Vagina (tissue), 2 donors: ENCODE results near the gene GATA6. TPM values are rescaled to one million over a fixed set of nuclear protein-coding genes. Genes with fewer than 3 reads are reported as not detected.

Source experiments
- DNase-seq, 2 donors: peaks; one replicate each; pipeline ENCODE4 v3.0.0-alpha.2; 2017; ENCODE audit errors: extremely low spot score in 2 of 2
- H3K27ac ChIP-seq: fragments of 200-600 bp; sonication (generic); one replicate; pipeline ENCODE4 v1.5.1; 2019
- H3K27me3 ChIP-seq: fragments of 200-600 bp; sonication (generic); one replicate; pipeline ENCODE4 v1.5.1; 2019
- H3K36me3 ChIP-seq, 2 donors: fragments of 200-600 bp; sonication (generic); one replicate each; pipeline ENCODE4 v1.5.1; 2017 to 2019
- H3K4me1 ChIP-seq: fragments of 200-600 bp; sonication (generic); one replicate; pipeline ENCODE4 v1.5.1; 2019
- H3K4me3 ChIP-seq, 2 donors: fragments of 200-600 bp; sonication (generic); 1 replicate in 1 of 2; 2 replicates in 1 of 2; pipeline ENCODE4 v1.5.1; 2016 to 2019
- H3K9me3 ChIP-seq: fragments of 200-600 bp; sonication (generic); one replicate; pipeline ENCODE4 v1.5.1; 2019
- POLR2A ChIP-seq, 2 donors: fragments of 450-650 bp; IDR thresholded peaks; one replicate each; pipeline ENCODE4 v1.6.1; 2017; ENCODE audit warnings: antibody characterized with exemption in 2 of 2, mild to moderate bottlenecking in 2 of 2, moderate library complexity in 2 of 2
- POLR2AphosphoS5 ChIP-seq, 2 donors: sonication (generic); formaldehyde crosslinking; IDR thresholded peaks; one replicate each; pipeline ENCODE4 v1.9.0; 2017; ENCODE audit warnings: antibody characterized with exemption in 2 of 2, mild to moderate bottlenecking in 2 of 2, low read depth in 1 of 2; ENCODE audit not compliant: insufficient read depth in 1 of 2
- intact Hi-C: fragments of 100-400 bp; cut with DNase I; formaldehyde crosslinking; loops from one replicate; pipeline ENCODE4 v1.15.1; 2023
- small RNA-seq: library from RNA; depleted of rRNA; stranded (forward); fragments of <200 nt; gene quantifications from one replicate; pipeline ENCODE3, GENCODE V24; 2016
- total RNA-seq: library from RNA; depleted of rRNA; stranded (reverse); fragments of >200 nt; gene quantifications from one replicate; pipeline ENCODE4 v1.2.3, GENCODE V29; 2016
- TF ChIP-seq, protein P1 (sequence below), 3 experiments: fragments of 450-650 bp in 2 of 3; fragments of 200-600 bp in 1 of 3; sonication (generic) in 1 of 3; IDR thresholded peaks; one replicate each; pipeline ENCODE4 v1.5.1; 2017 to 2019; ENCODE audit warnings: antibody characterized with exemption in 3 of 3, mild to moderate bottlenecking in 2 of 3, moderate library complexity in 2 of 3

GATA6 gene
- total RNA-seq, 1 donor from 2014 or later, result 9.8 TPM

DNA sequence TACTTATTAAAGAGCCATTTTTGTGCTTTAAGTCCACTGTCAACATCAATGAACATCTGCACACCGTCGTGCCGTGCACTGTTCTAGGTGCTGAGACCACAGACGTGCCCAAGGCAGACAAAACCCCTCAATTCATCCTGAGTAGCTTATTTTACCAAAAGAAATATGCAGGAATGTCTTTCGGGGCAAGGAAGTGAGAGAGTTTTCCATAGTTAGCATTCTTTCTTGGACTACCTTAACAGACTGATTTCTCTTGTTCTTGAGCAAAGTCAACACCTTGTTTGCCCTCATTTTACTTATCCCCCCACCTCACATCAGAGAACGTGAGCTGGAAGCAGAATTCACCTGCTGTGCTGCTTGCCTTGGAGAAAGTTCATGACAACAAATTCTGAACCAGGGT lies 69.3 kb downstream of the GATA6 start:
- TF ChIP-seq POLR2A (IDR thresholded peaks at IDR 0.05) (no peak), POLR2AphosphoS5 (IDR thresholded peaks at IDR 0.05; ENCODE audit: insufficient read depth in 1 of 2, low read depth in 1 of 2) (no peak)
- TF ChIP-seq, protein P1, sequence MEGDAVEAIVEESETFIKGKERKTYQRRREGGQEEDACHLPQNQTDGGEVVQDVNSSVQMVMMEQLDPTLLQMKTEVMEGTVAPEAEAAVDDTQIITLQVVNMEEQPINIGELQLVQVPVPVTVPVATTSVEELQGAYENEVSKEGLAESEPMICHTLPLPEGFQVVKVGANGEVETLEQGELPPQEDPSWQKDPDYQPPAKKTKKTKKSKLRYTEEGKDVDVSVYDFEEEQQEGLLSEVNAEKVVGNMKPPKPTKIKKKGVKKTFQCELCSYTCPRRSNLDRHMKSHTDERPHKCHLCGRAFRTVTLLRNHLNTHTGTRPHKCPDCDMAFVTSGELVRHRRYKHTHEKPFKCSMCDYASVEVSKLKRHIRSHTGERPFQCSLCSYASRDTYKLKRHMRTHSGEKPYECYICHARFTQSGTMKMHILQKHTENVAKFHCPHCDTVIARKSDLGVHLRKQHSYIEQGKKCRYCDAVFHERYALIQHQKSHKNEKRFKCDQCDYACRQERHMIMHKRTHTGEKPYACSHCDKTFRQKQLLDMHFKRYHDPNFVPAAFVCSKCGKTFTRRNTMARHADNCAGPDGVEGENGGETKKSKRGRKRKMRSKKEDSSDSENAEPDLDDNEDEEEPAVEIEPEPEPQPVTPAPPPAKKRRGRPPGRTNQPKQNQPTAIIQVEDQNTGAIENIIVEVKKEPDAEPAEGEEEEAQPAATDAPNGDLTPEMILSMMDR (IDR thresholded peaks at IDR 0.05), result no peak
- H3K4me3 ChIP-seq, result no peak overlapping the region
- DNase-seq, result no peak
- intact Hi-C loops, result no loop called here
- no peaks in the 10 kb centered on the region for H3K27me3 ChIP-seq
- no peaks in the 10 kb centered on the region for H3K36me3 ChIP-seq
- H3K27ac ChIP-seq, result no peak overlapping the region
- no peaks in the 10 kb centered on the region for H3K9me3 ChIP-seq
- no peaks in the 10 kb centered on the region for H3K4me1 ChIP-seq

DNA sequence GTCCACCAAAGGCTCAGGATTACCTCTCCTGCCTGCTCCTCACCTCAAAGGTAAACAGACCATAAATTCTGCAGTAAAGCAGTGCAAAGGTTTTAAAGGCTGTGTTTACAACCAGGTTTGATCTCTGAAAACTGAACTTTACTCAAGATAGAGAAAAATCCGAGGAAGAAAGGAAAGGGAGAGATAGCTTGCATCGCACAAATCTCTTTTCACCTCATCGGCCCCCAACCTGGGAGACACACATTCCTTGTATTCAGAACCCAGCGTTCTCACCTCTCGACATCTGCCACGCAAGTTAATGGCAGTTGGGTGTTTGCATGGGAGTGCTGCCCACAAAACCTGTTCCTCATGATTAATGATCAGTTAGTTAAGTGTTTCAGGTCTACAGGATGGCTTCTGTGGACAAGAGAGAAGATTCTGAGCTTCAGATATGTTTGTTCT lies 72.6 kb downstream of the GATA6 start:
- no peaks in the 10 kb centered on the region for H3K4me1 ChIP-seq
- H3K36me3 ChIP-seq, result no peaks in the 10 kb centered on the region
- peak in 1 of 2 donors; percentile 42 for DNase-seq
- no peak overlapping the region for H3K27ac ChIP-seq
- no peaks in the 10 kb centered on the region for H3K27me3 ChIP-seq
- intact Hi-C loops, result no loop called here
- H3K9me3 ChIP-seq, result no peaks in the 10 kb centered on the region
- TF ChIP-seq, protein P1 (IDR thresholded peaks at IDR 0.05), result no peak
- TF ChIP-seq POLR2A (IDR thresholded peaks at IDR 0.05) (no peak), POLR2AphosphoS5 (IDR thresholded peaks at IDR 0.05; ENCODE audit: insufficient read depth in 1 of 2, low read depth in 1 of 2) (no peak)
- H3K4me3 ChIP-seq, result no peak overlapping the region

DNA sequence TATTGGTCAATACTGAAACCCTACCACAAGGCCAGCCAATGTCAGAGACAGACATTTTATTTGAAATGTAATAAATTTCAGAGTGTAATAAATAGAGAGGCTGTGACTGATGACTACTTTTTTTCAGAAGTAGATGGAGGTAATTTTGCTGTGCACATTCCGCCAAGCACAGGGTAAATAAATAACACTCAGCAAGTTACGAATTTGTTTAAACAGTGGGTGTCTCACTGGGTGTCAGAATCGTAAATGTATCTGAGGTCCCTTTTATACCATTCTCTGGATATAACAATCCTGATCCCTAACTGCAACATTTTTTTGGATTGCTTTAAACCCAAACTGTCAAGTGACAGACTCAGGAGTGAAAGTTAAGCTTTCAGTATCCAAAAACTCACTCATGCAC lies 74.1 kb downstream of the GATA6 start:
- no peak for DNase-seq
- Histone ChIP-seq H3K9me3 (no peaks in the 10 kb centered on the region), H3K4me1 (no peaks in the 10 kb centered on the region), H3K27me3 (no peaks in the 10 kb centered on the region), H3K36me3 (no peaks in the 10 kb centered on the region), H3K27ac (no peak overlapping the region), H3K4me3 (no peak overlapping the region)
- intact Hi-C loops, result no loop called here
- no peak for TF ChIP-seq POLR2A (IDR thresholded peaks at IDR 0.05)
- TF ChIP-seq POLR2AphosphoS5 (IDR thresholded peaks at IDR 0.05; ENCODE audit: insufficient read depth in 1 of 2, low read depth in 1 of 2), result no peak
- TF ChIP-seq, protein P1 (IDR thresholded peaks at IDR 0.05), result no peak

DNA sequence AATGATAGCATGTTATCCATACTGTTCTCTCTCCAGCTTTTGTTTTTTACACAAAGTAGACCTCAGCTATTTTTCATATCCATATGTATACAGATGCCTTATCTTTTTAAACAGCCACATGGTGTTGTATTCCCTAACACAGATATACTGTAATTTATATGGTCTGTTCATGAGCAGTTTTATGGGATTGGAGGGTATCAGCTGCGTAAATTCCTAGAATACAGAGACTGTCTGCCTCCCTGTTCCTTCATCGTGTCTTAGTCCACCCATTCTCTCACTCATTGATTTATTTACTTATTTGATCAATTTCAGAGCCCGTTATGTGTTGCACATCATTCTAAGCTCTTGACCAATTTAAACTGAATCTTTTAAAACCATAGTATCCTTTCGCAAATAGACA lies 80.6 kb downstream of the GATA6 start:
- Histone ChIP-seq H3K9me3 (no peaks in the 10 kb centered on the region), H3K36me3 (no peaks in the 10 kb centered on the region), H3K27ac (no peak overlapping the region), H3K4me1 (no peaks in the 10 kb centered on the region), H3K4me3 (no peak overlapping the region), H3K27me3 (no peaks in the 10 kb centered on the region)
- DNase-seq, result no peak
- intact Hi-C loops, result no loop called here
- no peak for TF ChIP-seq POLR2A (IDR thresholded peaks at IDR 0.05)
- no peak for TF ChIP-seq POLR2AphosphoS5 (IDR thresholded peaks at IDR 0.05; ENCODE audit: insufficient read depth in 1 of 2, low read depth in 1 of 2)
- TF ChIP-seq, protein P1 (IDR thresholded peaks at IDR 0.05), result no peak

DNA sequence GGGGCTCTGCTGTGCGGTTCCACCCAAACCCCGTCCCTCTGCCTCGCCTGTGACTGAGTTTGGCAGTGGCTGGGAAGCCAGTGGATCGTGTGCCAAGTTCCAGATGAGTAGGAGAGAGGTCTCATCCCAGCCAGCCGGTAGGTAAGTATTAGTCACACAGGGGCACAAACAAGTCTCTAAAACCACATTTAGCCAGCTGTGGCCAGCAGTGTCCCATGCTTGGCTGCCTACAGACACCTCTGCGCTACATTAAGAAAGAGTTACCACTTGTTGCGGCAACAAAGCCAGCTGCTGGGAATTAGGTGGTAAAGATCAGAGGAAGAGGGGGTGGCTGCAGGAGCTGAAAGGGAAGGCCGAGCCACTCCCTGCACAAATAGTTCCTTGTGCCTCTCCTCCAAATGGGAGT lies 81.2 kb downstream of the GATA6 start:
- Histone ChIP-seq H3K27me3 (no peaks in the 10 kb centered on the region), H3K27ac (no peak overlapping the region), H3K9me3 (no peaks in the 10 kb centered on the region), H3K4me1 (no peaks in the 10 kb centered on the region), H3K36me3 (no peaks in the 10 kb centered on the region), H3K4me3 (no peak overlapping the region)
- no peak for DNase-seq
- TF ChIP-seq, protein P1 (IDR thresholded peaks at IDR 0.05), result no peak
- no peak for TF ChIP-seq POLR2A (IDR thresholded peaks at IDR 0.05)
- no peak for TF ChIP-seq POLR2AphosphoS5 (IDR thresholded peaks at IDR 0.05; ENCODE audit: insufficient read depth in 1 of 2, low read depth in 1 of 2)
- intact Hi-C loops, result no loop called here

Small RNA genes within 50 kb of the gene (small RNA-seq; reads per million reads assigned to genes)
- gene RNU6-702P (not detected), gene RNU6ATAC20P (not detected)

Other genes starting within 250 kb of the GATA6 start
- gene CTAGE1, start 248.3 kb downstream of the GATA6 start, total RNA-seq, result not detected